NCI-H1105 treated with DMSO at 0.1 percent for 48 hours (cell line): ENCODE measurements around the gene RPS27.
"Not testable (repeated sequence)": the region's sequence is repeated elsewhere in the genome, so short reads cannot be mapped to it uniquely, and the experiment has no call there.

Experiments
- DNase-seq: peaks from one replicate; lab custom pipeline; 2025; lab: John Stamatoyannopoulos, UW

RPS27 gene

DNA sequence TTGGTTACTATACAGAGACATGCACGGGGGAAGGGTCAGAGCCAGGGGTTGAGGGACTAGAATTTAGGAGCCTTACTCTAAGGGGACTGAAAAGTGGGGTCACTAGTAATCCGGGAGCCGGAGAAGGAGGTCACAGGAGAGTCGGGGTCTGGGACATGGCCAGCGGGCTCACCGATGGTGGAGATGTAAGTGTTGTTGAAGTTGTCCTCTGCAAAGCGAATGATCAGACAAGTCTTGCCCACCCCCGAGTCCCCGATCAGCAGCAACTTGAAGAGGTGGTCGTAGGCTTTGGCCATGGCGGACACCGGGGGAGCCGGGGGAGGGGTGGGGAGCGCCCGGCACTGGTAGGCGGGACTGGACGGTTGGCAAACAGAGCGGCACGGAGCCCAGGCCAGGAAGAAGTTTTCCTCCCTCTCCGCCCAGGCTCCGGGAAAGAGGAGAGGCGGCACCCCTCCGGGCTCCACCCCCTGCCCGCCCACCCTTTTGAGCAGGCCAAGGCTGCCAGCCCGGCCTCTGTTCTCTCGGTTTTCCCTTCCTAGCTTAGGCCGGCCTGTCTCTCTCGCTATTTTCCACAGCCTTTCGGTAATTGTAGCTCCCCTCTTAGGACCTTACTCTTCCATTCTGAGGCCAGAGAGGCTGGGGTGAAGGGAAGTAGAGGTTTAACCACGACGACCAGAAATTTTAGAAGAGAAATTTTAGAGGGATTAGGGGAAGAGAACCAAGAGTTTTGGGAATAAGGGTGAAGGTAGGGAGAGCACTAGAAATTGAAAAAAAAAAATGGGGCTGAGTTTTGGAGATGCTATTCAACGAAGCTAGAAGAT lies 4.4 kb upstream of the RPS27 start, which contains the start of gene RAB13:
Gene RAB13, minus strand, starts transcription at position 399 of the 821 bp plus-strand sequence. Its CDS starts 103 bp downstream, at position 296.
- peak; percentile 82 for DNase-seq

DNA sequence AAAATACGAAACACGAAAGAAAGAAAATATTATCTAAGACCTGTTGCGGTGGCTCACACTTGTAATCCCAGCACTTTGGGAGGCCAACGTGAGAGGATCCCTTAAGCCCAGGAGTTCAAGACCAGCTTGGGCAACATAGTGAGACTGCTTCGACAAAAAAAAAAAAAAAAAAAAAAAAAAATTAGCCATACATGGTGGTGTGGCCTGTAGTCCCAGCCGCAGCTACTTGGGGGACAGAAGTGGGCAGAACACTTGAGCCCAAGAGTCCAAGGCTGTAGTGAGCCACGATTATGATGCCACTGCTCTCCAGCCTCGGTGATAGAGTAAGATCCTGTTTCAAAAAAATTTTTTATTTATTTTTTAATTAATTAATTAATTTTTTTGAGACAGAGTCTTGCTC lies 2.9 kb upstream of the RPS27 start:
- no peak for DNase-seq

GRCh38 chr1:153991151-153991630 lies 629 bp downstream of the RPS27 start:
- no peak for DNase-seq

DNA sequence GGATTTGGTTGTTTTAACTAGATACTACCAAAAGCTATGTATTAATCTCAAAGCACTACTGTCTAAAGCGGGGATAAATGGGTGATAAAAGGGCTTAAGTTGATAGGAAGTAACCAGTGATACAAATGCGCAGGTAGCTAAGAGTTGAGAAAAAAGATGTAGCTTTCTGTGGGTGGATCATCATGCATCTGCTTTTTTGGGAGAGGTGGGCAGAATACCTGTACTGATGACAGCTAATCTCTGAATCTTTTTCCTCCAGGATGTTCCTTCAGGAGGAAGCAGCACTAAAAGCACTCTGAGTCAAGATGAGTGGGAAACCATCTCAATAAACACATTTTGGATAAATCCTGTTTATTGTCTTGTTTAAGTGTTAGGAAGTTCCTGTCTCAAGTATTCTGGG lies 1.2 kb downstream of the RPS27 start:
- no peak for DNase-seq

- no peak for DNase-seq
Measured at GRCh38 chr1:153995202-153995601, 4.6 kb downstream of the RPS27 start.

DNA sequence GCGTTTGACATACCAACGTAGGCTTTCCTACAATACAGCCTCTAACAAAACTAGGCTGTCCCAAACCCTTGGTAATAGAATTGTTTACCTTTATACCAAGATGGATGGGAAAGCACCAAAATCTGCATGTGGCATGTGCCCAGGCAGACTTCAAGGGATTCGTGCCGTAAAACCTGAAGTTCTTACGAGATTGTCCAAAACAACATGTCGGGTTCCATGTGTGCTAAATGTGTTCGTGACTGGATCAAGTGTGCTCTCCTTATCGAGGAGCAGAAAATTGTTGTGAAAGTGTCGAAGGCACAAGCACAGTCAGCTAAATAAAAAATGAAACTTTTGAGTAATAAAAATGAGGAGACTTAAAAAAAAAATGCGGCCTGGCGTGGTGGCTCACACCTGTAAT lies 5.1 kb downstream of the RPS27 start:
- DNase-seq: no peak

DNA sequence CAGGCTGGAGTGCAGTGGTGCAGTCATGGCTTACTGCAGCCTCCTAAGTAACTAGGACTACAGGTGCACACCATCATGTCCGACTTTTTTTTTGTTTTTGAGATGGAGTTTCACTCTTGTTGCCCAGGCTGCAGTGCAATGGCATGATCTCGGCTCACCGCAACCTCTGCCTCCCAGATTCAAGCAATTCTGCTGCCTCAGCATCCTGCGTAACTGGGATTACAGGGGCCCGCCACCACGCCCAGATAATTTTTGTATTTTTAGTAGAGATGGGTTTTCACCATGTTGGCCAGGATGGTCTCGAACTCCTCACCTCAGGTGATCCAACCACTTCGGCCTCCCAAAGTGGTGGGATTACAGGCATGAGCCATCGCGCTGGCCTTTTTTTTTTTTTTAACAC lies 6.3 kb downstream of the RPS27 start:
- not testable (repeated sequence) for DNase-seq

GRCh38 chr1:154000420-154000819 lies 9.9 kb downstream of the RPS27 start:
- DNase-seq: no peak

- DNase-seq: no peak
Measured at GRCh38 chr1:154006136-154006535, 15.6 kb downstream of the RPS27 start.

GRCh38 chr1:154012129-154012528 lies 21.6 kb downstream of the RPS27 start:
- DNase-seq: no peak

GRCh38 chr1:154012543-154012942 lies 22.0 kb downstream of the RPS27 start:
- not testable (repeated sequence) for DNase-seq

DNA sequence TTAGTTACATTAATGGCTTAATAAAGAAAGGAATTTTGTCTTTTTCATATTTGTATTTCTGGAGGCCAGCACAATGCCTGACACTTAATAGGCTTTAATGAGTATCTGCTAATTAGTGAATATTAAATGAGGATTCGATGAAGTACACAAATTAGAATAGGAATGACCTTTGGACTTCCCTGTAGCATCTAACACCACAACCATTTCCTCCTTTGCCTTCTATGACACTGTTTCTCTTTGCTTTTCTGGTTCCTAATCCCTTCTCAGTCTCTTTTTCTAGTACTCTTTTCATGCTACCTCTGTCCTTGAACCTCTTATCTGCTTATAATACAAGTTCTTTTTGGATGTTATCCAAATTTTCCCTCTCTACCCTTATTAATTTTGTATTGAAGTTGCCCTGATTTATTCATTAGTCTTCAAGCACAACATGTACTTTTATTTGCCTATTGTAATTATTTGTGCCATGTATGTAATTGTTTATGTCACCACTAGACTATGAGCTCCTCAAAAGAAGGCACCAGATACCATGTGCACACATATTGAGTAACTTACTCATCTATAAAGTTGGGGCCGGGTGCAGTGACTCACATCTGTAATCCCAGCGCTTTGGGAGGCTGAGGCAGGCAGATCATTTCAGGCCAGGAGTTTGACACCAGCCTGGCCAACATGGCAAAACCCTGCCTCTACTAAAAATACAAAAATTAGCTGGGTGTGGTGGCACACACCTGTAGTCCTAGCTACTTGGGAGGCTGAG lies 23.8 kb downstream of the RPS27 start:
- DNase-seq: no peak

DNA sequence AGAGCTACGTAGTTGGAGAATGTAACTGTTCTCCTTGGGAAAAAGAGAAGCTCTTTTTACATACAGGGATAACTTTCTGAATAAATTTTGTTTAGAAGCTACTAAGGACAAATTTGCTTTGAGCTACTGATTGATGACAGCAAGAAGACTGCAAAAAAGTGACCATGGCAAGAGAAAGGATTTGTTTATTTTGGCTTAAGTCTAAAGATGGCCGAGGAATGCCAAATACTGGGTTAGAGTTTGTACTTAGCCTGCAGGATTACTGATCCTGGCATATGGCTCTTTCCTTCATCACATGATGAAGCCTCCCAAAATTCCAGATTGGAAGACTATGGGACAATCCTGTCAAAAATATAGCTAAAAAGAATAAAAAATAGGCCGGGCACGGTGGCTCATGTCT lies 28.7 kb downstream of the RPS27 start:
- DNase-seq: no peak

- no peak for DNase-seq
Measured at GRCh38 chr1:154019940-154020339, 29.4 kb downstream of the RPS27 start.

- not testable (repeated sequence) for DNase-seq
Measured at GRCh38 chr1:154033697-154034096, 43.1 kb downstream of the RPS27 start.
